Esophagus muscularis mucosa (tissue), 4 donors: ENCODE measurements around the gene KCNQ1.

Experiments used
- CTCF ChIP-seq, 3 experiments: fragments of 200-600 bp in 2 of 3; fragments of 450-650 bp in 1 of 3; sonication (generic) in 2 of 3; IDR thresholded peaks; one replicate each; pipeline ENCODE4 v1.5.1; 2017 to 2019; ENCODE audit warnings: antibody characterized with exemption in 3 of 3, mild to moderate bottlenecking in 2 of 3, moderate library complexity in 1 of 3
- EP300 ChIP-seq: sonication (generic); formaldehyde crosslinking; IDR thresholded peaks from one replicate; pipeline ENCODE4 v1.6.1; 2017; ENCODE audit warnings: antibody characterized with exemption
- POLR2A ChIP-seq: fragments of 450-650 bp; IDR thresholded peaks from one replicate; pipeline ENCODE4 v1.6.1; 2017; ENCODE audit warnings: antibody characterized with exemption, moderate library complexity, mild to moderate bottlenecking, low read depth
- POLR2AphosphoS5 ChIP-seq, 2 donors: sonication (generic); formaldehyde crosslinking; IDR thresholded peaks; one replicate each; pipeline ENCODE4 v1.6.1; 2017; ENCODE audit warnings: antibody characterized with exemption in 2 of 2

GRCh38 chr11:2651826-2652271, 207.0 kb downstream of the KCNQ1 start:
- TF ChIP-seq CTCF (IDR thresholded peaks at IDR 0.05) (no peak), POLR2A (no peak), POLR2AphosphoS5 (IDR thresholded peaks at IDR 0.05) (no peak), EP300 (no peak)
